Neuronal stem cell (in vitro differentiated cells): ENCODE measurements around the gene CYB561A3.
"Not testable (repeated sequence)": the region's sequence is repeated elsewhere in the genome, so short reads cannot be mapped to it uniquely, and the experiment has no call there.

Experiments
- DNase-seq: peaks from one replicate; pipeline ENCODE4 v3.0.0-alpha.2; 2013; ENCODE audit warnings: low spot score
- H2AFZ ChIP-seq: one replicate; pipeline ENCODE4 v1.6.1; 2013; ENCODE audit warnings: mild to moderate bottlenecking, low read length, inconsistent platforms
- H2AK5ac ChIP-seq: 2 replicates; pipeline ENCODE4 v1.6.1; 2013; ENCODE audit warnings: low read depth, mild to moderate bottlenecking, inconsistent platforms, low read length, moderate library complexity, mixed read lengths
- H2BK120ac ChIP-seq: 2 replicates; pipeline ENCODE4 v1.6.1; 2013; ENCODE audit warnings: low read depth, mild to moderate bottlenecking, inconsistent platforms, low read length, moderate library complexity, mixed read lengths
- H2BK12ac ChIP-seq: one replicate; pipeline ENCODE4 v1.6.1; 2013; ENCODE audit warnings: low read length, inconsistent platforms
- H2BK15ac ChIP-seq: 2 replicates; pipeline ENCODE4 v1.6.1; 2013; ENCODE audit warnings: mild to moderate bottlenecking, low read length, inconsistent platforms, mixed read lengths
- H2BK5ac ChIP-seq: one replicate; pipeline ENCODE4 v1.6.1; 2013; ENCODE audit warnings: inconsistent platforms, mild to moderate bottlenecking, low read length, moderate library complexity
- H3K14ac ChIP-seq: one replicate; pipeline ENCODE4 v1.6.1; 2013; ENCODE audit warnings: low read length, inconsistent platforms
- H3K18ac ChIP-seq: 2 replicates; pipeline ENCODE4 v1.6.1; 2013; ENCODE audit warnings: low read length, inconsistent platforms
- H3K23ac ChIP-seq: 2 replicates; pipeline ENCODE4 v1.6.1; 2013; ENCODE audit warnings: low read depth, mild to moderate bottlenecking, mixed read lengths, low read length, inconsistent platforms; ENCODE audit not compliant: poor library complexity
- H3K27ac ChIP-seq: replicated peaks from 3 replicates; pipeline ENCODE4 v1.5.1; 2013; ENCODE audit warnings: low read length, inconsistent platforms
- H3K27me3 ChIP-seq, 3 experiments: 2 replicates each; pipeline ENCODE4 v1.6.1; 2013; ENCODE audit warnings: low read length in 3 of 3, mild to moderate bottlenecking in 2 of 3, inconsistent platforms in 1 of 3, low read depth in 1 of 3, mixed read lengths in 1 of 3, moderate library complexity in 1 of 3; ENCODE audit not compliant: control insufficient read depth in 3 of 3, insufficient read depth in 3 of 3
- H3K36me3 ChIP-seq, 2 donors: replicated peaks in 1 of 2; 2 replicates each; pipeline ENCODE4 v1.6.1; 2013; ENCODE audit warnings: low read length in 2 of 2; ENCODE audit not compliant: control insufficient read depth in 2 of 2, insufficient read depth in 2 of 2
- H3K4ac ChIP-seq: 2 replicates; pipeline ENCODE4 v1.6.1; 2013; ENCODE audit warnings: inconsistent platforms, mild to moderate bottlenecking, low read length, moderate library complexity
- H3K4me1 ChIP-seq, 2 donors: 1 replicate in 1 of 2; 2 replicates in 1 of 2; pipeline ENCODE4 v1.6.1; 2013; ENCODE audit warnings: low read length in 2 of 2, low read depth in 1 of 2; ENCODE audit not compliant: control insufficient read depth in 2 of 2, insufficient read depth in 1 of 2
- H3K4me2 ChIP-seq: one replicate; pipeline ENCODE4 v1.6.1; 2013; ENCODE audit warnings: mild to moderate bottlenecking, low read length, inconsistent platforms; ENCODE audit not compliant: insufficient read depth, poor library complexity, severe bottlenecking
- H3K4me3 ChIP-seq, 2 donors: 2 replicates each; pipeline ENCODE4 v1.5.1; 2013; ENCODE audit warnings: low read length in 2 of 2, mild to moderate bottlenecking in 2 of 2, inconsistent platforms in 1 of 2, moderate library complexity in 1 of 2
- H3K79me1 ChIP-seq: one replicate; pipeline ENCODE4 v1.6.1; 2013; ENCODE audit warnings: low read depth, mild to moderate bottlenecking, inconsistent platforms, low read length, moderate library complexity
- H3K9ac ChIP-seq: one replicate; pipeline ENCODE4 v1.6.1; 2013; ENCODE audit warnings: mild to moderate bottlenecking, low read depth, low read length, inconsistent platforms; ENCODE audit not compliant: poor library complexity
- H3K9me3 ChIP-seq, 2 donors: replicated peaks in 1 of 2; 2 replicates each; pipeline versions ENCODE3 to v1.6.1; 2013; ENCODE audit warnings: low read length in 2 of 2, mild to moderate bottlenecking in 2 of 2, inconsistent platforms in 1 of 2, low read depth in 1 of 2, mixed read lengths in 1 of 2, moderate library complexity in 1 of 2; ENCODE audit not compliant: control insufficient read depth in 2 of 2, insufficient read depth in 1 of 2
- H4K8ac ChIP-seq: one replicate; pipeline ENCODE4 v1.6.1; 2013; ENCODE audit warnings: low read depth, mild to moderate bottlenecking, inconsistent platforms, low read length, moderate library complexity
- H4K91ac ChIP-seq: one replicate; pipeline ENCODE4 v1.6.1; 2013; ENCODE audit warnings: low read length, low read depth, mild to moderate bottlenecking, inconsistent platforms; ENCODE audit not compliant: poor library complexity
- WGBS, 2 donors: extraction: QIAGEN DNeasy Blood & Tissue Kit; methylation state at CpG; one replicate each; pipeline ENCODE4 v1.1.7; 2013; ENCODE audit warnings: missing lambda C conversion rate in 2 of 2, mixed read lengths in 1 of 2; ENCODE audit not compliant: insufficient read length in 2 of 2, insufficient replicate concordance in 1 of 2; ENCODE audit errors: extremely low coverage in 2 of 2; 5-methylcytosine and 5-hydroxymethylcytosine counted together

The CYB561A3 gene

GRCh38 chr11:61383859-61384258 is 22.2 kb upstream of the CYB561A3 start:
- not testable (repeated sequence) for H3K14ac ChIP-seq, H3K4me1 ChIP-seq, H2BK5ac ChIP-seq, H3K4me3 ChIP-seq, H2BK15ac ChIP-seq, DNase-seq, H3K9ac ChIP-seq, H3K4ac ChIP-seq, H4K8ac ChIP-seq, H3K18ac ChIP-seq, H3K79me1 ChIP-seq, H3K27me3 ChIP-seq, H2AK5ac ChIP-seq, H3K23ac ChIP-seq, H4K91ac ChIP-seq, H3K27ac ChIP-seq, H2BK12ac ChIP-seq, H3K9me3 ChIP-seq, H3K4me2 ChIP-seq, H2BK120ac ChIP-seq, H2AFZ ChIP-seq
- H3K36me3 ChIP-seq: peaks cover 10 to 12% of the 10 kb centered on the region in 2 donors
- no CpG with 5 or more reads among the region's 5 CpGs for WGBS, 2 donors

- H3K14ac ChIP-seq: no peak overlapping the region
- no peaks in the 10 kb centered on the region for H3K9me3 ChIP-seq
- H2BK15ac ChIP-seq: no peak overlapping the region
- H3K79me1 ChIP-seq: no peaks in the 10 kb centered on the region
- H2AK5ac ChIP-seq: no peak overlapping the region
- H4K91ac ChIP-seq: no peak overlapping the region
- H3K18ac ChIP-seq: no peak overlapping the region
- H3K23ac ChIP-seq: no peak overlapping the region
- H3K4me2 ChIP-seq: no peak overlapping the region
- H2BK12ac ChIP-seq: no peak overlapping the region
- no CpG with 5 or more reads among the region's 9 CpGs for WGBS, 2 donors
- peaks cover 12 to 32% of the 10 kb centered on the region in 2 donors for H3K36me3 ChIP-seq
- no peak overlapping the region for H2BK5ac ChIP-seq
- no peak for DNase-seq
- H3K27ac ChIP-seq: no peak overlapping the region
- no peak overlapping the region for H4K8ac ChIP-seq
- H2BK120ac ChIP-seq: no peak overlapping the region
- no peak overlapping the region for H3K4ac ChIP-seq
- no peaks in the 10 kb centered on the region for H3K27me3 ChIP-seq
- H2AFZ ChIP-seq: no peak overlapping the region
- H3K4me3 ChIP-seq: no peak overlapping the region
- H3K4me1 ChIP-seq: no peaks in the 10 kb centered on the region
- no peak overlapping the region for H3K9ac ChIP-seq
These were observed 19.2 kb upstream of the CYB561A3 start for GRCh38 chr11:61380884-61381283.

- no peak overlapping the region for H3K4me3 ChIP-seq
- H3K4me1 ChIP-seq: no peaks in the 10 kb centered on the region
- no peak overlapping the region for H3K23ac ChIP-seq
- no peak overlapping the region for H2BK12ac ChIP-seq
- H4K8ac ChIP-seq: no peak overlapping the region
- no peak for DNase-seq
- no peak overlapping the region for H2BK15ac ChIP-seq
- no peaks in the 10 kb centered on the region for H3K27me3 ChIP-seq
- no peak overlapping the region for H3K18ac ChIP-seq
- no peak overlapping the region for H3K27ac ChIP-seq
- H3K4ac ChIP-seq: no peak overlapping the region
- no peak overlapping the region for H4K91ac ChIP-seq
- H3K36me3 ChIP-seq: peaks cover 5 to 40% of the 10 kb centered on the region in 2 donors
- H2AK5ac ChIP-seq: no peak overlapping the region
- no CpG with 5 or more reads among the region's 5 CpGs for WGBS, 2 donors
- H3K9me3 ChIP-seq: peaks cover 0 to 16% of the 10 kb centered on the region in 2 donors
- H3K79me1 ChIP-seq: no peaks in the 10 kb centered on the region
- H3K4me2 ChIP-seq: no peak overlapping the region
- no peak overlapping the region for H2BK120ac ChIP-seq
- H3K14ac ChIP-seq: no peak overlapping the region
- no peak overlapping the region for H2BK5ac ChIP-seq
- H3K9ac ChIP-seq: no peak overlapping the region
- no peak overlapping the region for H2AFZ ChIP-seq
These were observed 17.1 kb upstream of the CYB561A3 start for GRCh38 chr11:61378713-61379313.

- no peak overlapping the region for H2AFZ ChIP-seq
- H3K9me3 ChIP-seq: peaks cover 3 to 23% of the 10 kb centered on the region in 2 donors
- no peak overlapping the region for H3K27ac ChIP-seq
- H4K91ac ChIP-seq: no peak overlapping the region
- no peak overlapping the region for H3K4ac ChIP-seq
- H2BK5ac ChIP-seq: no peak overlapping the region
- no peak overlapping the region for H2AK5ac ChIP-seq
- H3K4me3 ChIP-seq: no peak overlapping the region
- H3K14ac ChIP-seq: no peak overlapping the region
- H4K8ac ChIP-seq: no peak overlapping the region
- H3K4me1 ChIP-seq: no peaks in the 10 kb centered on the region
- no peak overlapping the region for H3K18ac ChIP-seq
- H3K23ac ChIP-seq: no peak overlapping the region
- no peak overlapping the region for H2BK15ac ChIP-seq
- no peak overlapping the region for H3K4me2 ChIP-seq
- peaks cover 6 to 48% of the 10 kb centered on the region in 2 donors for H3K36me3 ChIP-seq
- no CpG with 5 or more reads among the region's 6 CpGs for WGBS, 2 donors
- no peak overlapping the region for H3K9ac ChIP-seq
- H2BK12ac ChIP-seq: no peak overlapping the region
- no peaks in the 10 kb centered on the region for H3K27me3 ChIP-seq
- no peak for DNase-seq
- no peak overlapping the region for H2BK120ac ChIP-seq
- no peaks in the 10 kb centered on the region for H3K79me1 ChIP-seq
These were observed 15.9 kb upstream of the CYB561A3 start for GRCh38 chr11:61377461-61378160.
